OCI-LY7 (cell line): Measurements from ENCODE around the gene PSMD6. TPM values are rescaled to one million over a fixed set of nuclear protein-coding genes. Genes with fewer than 3 reads are reported as not detected.

Source experiments
- BruUV-seq: library from RNA; stranded (reverse); fragments of 400-500 nt; replicated peaks from 2 replicates; lab custom pipeline; 2021; lab: Mats Ljungman, UMichigan
- CTCF ChIA-PET: fragments of 300-600 bp; sonication (Branson Sonifier 250); formaldehyde crosslinking; loops from one replicate; lab custom pipeline; 2022; ENCODE audit warnings: antibody characterized with exemption; ENCODE audit not compliant: unreplicated experiment; lab: Charles Lee
- POLR2A ChIA-PET: fragments of 300-600 bp; sonication (Branson Sonifier 250); formaldehyde crosslinking; loops from one replicate; lab custom pipeline; 2022; ENCODE audit warnings: antibody characterized with exemption; lab: Charles Lee
- DNase-seq: peaks from one replicate; pipeline ENCODE4 v3.0.0-alpha.2; 2015; ENCODE audit warnings: low spot score
- H2AFZ ChIP-seq: fragments of 200-600 bp; sonication (generic), shearing (Covaris generic); 2 replicates; pipeline ENCODE4 v1.6.1; 2014; ENCODE audit warnings: mild to moderate bottlenecking, antibody characterized with exemption, low read length, moderate library complexity
- H3K27ac ChIP-seq: fragments of 200-600 bp; sonication (generic); 2 replicates; pipeline ENCODE4 v1.5.1; 2014; ENCODE audit warnings: mixed run types, low read depth, mild to moderate bottlenecking, moderate library complexity, low read length, inconsistent platforms; ENCODE audit not compliant: poor library complexity, severe bottlenecking
- H3K36me3 ChIP-seq: fragments of 200-600 bp; sonication (generic); 2 replicates; pipeline ENCODE4 v1.6.1; 2014; ENCODE audit warnings: mild to moderate bottlenecking, antibody characterized with exemption, low read length, moderate library complexity, mixed read lengths; ENCODE audit not compliant: insufficient read depth
- H3K4me1 ChIP-seq: fragments of 200-600 bp; sonication (generic); 2 replicates; pipeline ENCODE4 v1.5.1; 2014; ENCODE audit warnings: mild to moderate bottlenecking, low read length; ENCODE audit not compliant: insufficient read depth, poor library complexity, severe bottlenecking
- H3K4me2 ChIP-seq: fragments of 200-600 bp; sonication (generic); 2 replicates; pipeline ENCODE4 v1.6.1; 2014; ENCODE audit warnings: mild to moderate bottlenecking, low read length
- H3K4me3 ChIP-seq: fragments of 200-600 bp; sonication (generic); 2 replicates; pipeline ENCODE4 v1.5.1; 2014; ENCODE audit warnings: mild to moderate bottlenecking, low read depth, low read length; ENCODE audit not compliant: poor library complexity, severe bottlenecking
- H3K79me2 ChIP-seq: fragments of 200-600 bp; sonication (generic); 2 replicates; pipeline ENCODE4 v1.6.1; 2016; ENCODE audit warnings: low read depth, mild to moderate bottlenecking, low read length, moderate library complexity, mixed read lengths; ENCODE audit not compliant: insufficient read depth
- H3K9me2 ChIP-seq: fragments of 200-600 bp; sonication (generic); 2 replicates; pipeline ENCODE4 v1.6.1; 2016; ENCODE audit warnings: mild to moderate bottlenecking, low read length, mixed read lengths; ENCODE audit not compliant: insufficient read depth
- H3K9me3 ChIP-seq: fragments of 200-600 bp; sonication (generic); 2 replicates; pipeline ENCODE4 v1.6.1; 2014; ENCODE audit warnings: mild to moderate bottlenecking, mixed run types, low read length, mixed read lengths
- H4K20me1 ChIP-seq: fragments of 200-600 bp; sonication (generic); 2 replicates; pipeline ENCODE4 v1.6.1; 2014; ENCODE audit warnings: mild to moderate bottlenecking, antibody characterized with exemption, low read length, moderate library complexity, mixed read lengths; ENCODE audit not compliant: insufficient read depth
- EZH2phosphoT487 ChIP-seq: fragments of 200-600 bp; sonication (generic); IDR thresholded peaks from 2 replicates; pipeline ENCODE4 v1.6.1; 2018; ENCODE audit warnings: low read depth, borderline replicate concordance, mild to moderate bottlenecking, mixed run types, antibody characterized with exemption, low read length, moderate library complexity, mixed read lengths
- intact Hi-C: fragments of 100-400 bp; cut with micrococcal nuclease; formaldehyde crosslinking; loops from one replicate; pipeline ENCODE4 v1.10.0; 2022; ENCODE audit not compliant: unreplicated experiment
- total RNA-seq, 2 experiments: library from RNA; depleted of rRNA in 1 of 2; stranded (reverse); fragments of >200 nt in 1 of 2; shearing (Covaris generic) in 1 of 2; gene quantifications; 2 replicates each; pipeline ENCODE4 v1.2.3, GENCODE V29; 2014 to 2022
- TF ChIP-seq, protein P1 (sequence below): fragments of 200-600 bp; sonication (generic); conservative IDR thresholded peaks from 2 replicates; pipeline ENCODE4 v1.5.1; 2014; ENCODE audit warnings: mild to moderate bottlenecking, antibody characterized with exemption, low read length, moderate library complexity, mixed read lengths

Gene PSMD6
- total RNA-seq, 2 experiments from 2014 or later = 65.2 to 106 TPM

DNA sequence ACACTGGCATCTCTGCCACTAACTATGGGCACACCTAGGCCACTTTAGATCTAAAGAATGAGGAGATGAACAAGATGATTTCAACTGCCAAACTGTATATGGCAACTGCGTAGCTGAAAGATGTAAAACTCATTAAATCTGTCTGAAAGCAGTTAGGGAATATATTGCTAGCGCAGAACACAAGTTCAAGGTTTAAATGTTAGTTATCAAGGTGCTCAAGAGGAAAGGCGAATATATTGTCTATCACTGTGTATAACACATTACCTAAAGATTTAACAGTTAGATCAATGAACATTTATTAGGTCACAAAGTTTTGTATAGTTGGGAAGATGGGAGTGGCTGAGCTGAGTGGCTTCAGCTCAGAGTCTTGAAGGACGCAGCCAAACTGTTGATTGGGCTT lies 33.9 kb upstream of the PSMD6 start:
- Histone ChIP-seq H3K36me3 (no peaks in the 10 kb centered on the region), H3K4me3 (no peak overlapping the region), H3K4me1 (no peaks in the 10 kb centered on the region), H3K79me2 (no peaks in the 10 kb centered on the region), H3K9me2 (no peaks in the 10 kb centered on the region), H4K20me1 (no peaks in the 10 kb centered on the region), H2AFZ (no peak overlapping the region), H3K4me2 (no peak overlapping the region), H3K27ac (no peak overlapping the region), H3K9me3 (no peaks in the 10 kb centered on the region)
- intact Hi-C loops = no loop called here
- ChIA-PET CTCF (no interaction called here), POLR2A (no interaction called here)
- no TSS peak for BruUV-seq
- TF ChIP-seq, protein P1, sequence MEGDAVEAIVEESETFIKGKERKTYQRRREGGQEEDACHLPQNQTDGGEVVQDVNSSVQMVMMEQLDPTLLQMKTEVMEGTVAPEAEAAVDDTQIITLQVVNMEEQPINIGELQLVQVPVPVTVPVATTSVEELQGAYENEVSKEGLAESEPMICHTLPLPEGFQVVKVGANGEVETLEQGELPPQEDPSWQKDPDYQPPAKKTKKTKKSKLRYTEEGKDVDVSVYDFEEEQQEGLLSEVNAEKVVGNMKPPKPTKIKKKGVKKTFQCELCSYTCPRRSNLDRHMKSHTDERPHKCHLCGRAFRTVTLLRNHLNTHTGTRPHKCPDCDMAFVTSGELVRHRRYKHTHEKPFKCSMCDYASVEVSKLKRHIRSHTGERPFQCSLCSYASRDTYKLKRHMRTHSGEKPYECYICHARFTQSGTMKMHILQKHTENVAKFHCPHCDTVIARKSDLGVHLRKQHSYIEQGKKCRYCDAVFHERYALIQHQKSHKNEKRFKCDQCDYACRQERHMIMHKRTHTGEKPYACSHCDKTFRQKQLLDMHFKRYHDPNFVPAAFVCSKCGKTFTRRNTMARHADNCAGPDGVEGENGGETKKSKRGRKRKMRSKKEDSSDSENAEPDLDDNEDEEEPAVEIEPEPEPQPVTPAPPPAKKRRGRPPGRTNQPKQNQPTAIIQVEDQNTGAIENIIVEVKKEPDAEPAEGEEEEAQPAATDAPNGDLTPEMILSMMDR = no peak
- no peak for TF ChIP-seq EZH2phosphoT487
- DNase-seq = no peak

DNA sequence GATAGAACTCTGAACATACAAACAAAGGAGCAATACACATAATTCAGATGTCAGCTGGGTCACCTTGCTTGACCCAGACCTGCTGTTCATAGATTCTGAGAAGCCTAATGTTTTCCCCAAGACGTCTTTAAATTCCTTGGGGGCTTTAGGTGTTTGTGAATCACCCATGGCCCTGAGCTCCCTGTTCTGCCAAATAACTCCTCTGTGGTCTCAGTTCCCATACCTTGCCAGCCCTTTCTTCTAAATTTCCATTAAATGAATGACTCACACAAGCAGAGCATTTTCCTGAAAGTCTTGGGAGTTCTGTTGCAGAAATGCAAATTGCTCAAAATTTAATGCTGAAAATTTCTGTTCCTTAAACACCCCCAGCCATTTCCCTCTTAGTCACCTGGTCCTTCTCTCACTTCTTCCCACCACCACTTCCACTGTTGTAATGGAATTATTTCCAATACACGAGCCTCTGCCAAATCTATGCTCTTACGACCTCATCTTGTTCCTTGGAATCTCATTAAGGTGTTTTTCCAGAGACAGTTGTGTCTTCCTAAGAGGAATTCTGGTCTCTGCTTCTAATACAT lies 33.4 kb upstream of the PSMD6 start:
- BruUV-seq = no TSS peak
- no peaks in the 10 kb centered on the region for H3K9me3 ChIP-seq
- H3K4me2 ChIP-seq = no peak overlapping the region
- H3K4me3 ChIP-seq = no peak overlapping the region
- ChIA-PET CTCF (no interaction called here), POLR2A (no interaction called here)
- no peaks in the 10 kb centered on the region for H3K4me1 ChIP-seq
- H4K20me1 ChIP-seq = no peaks in the 10 kb centered on the region
- TF ChIP-seq, protein P1 = no peak
- no peak for TF ChIP-seq EZH2phosphoT487
- no peak overlapping the region for H3K27ac ChIP-seq
- no peak overlapping the region for H2AFZ ChIP-seq
- no peaks in the 10 kb centered on the region for H3K36me3 ChIP-seq
- H3K9me2 ChIP-seq = no peaks in the 10 kb centered on the region
- no peaks in the 10 kb centered on the region for H3K79me2 ChIP-seq
- intact Hi-C loops = no loop called here
- DNase-seq = no peak

DNA sequence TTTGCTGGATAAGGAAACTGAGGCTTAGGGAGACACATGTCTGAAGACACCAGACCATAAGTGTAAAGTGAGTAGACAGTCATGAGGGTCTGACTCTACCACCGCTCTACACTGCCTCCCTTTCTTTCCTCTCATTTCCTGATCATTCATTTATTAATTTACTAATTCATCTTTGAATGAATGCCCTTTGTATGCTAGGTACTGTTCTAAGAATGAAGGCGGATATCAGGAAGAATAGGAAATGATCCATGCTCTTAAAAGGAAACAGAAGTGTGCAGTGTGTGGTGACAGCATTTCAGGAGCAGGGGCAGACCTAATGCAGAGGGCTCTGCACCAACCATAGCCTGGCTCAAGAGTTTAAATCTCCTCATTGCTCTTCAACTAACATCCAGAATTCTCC lies 31.8 kb upstream of the PSMD6 start:
- no peaks in the 10 kb centered on the region for H4K20me1 ChIP-seq
- DNase-seq = no peak
- intact Hi-C loops = no loop called here
- H3K79me2 ChIP-seq = no peaks in the 10 kb centered on the region
- ChIA-PET CTCF (no interaction called here), POLR2A (interaction anchor here (0.6 to 0.8 kb wide), 2 partner anchors 59 to 82 kb away, joined by 4 to 6 read pairs; no protein-coding TSS in a partner anchor)
- H2AFZ ChIP-seq = no peak overlapping the region
- no TSS peak for BruUV-seq
- no peak overlapping the region for H3K4me2 ChIP-seq
- H3K27ac ChIP-seq = no peak overlapping the region
- no peaks in the 10 kb centered on the region for H3K9me3 ChIP-seq
- H3K36me3 ChIP-seq = no peaks in the 10 kb centered on the region
- TF ChIP-seq EZH2phosphoT487 = no peak
- TF ChIP-seq, protein P1 = no peak
- no peak overlapping the region for H3K4me3 ChIP-seq
- no peaks in the 10 kb centered on the region for H3K9me2 ChIP-seq
- H3K4me1 ChIP-seq = no peaks in the 10 kb centered on the region
